ENCODE results near the gene HS6ST2. TPM values are rescaled to one million over a fixed set of nuclear protein-coding genes. Genes with fewer than 3 reads are reported as not detected.

HS6ST2 gene
- polyA plus RNA-seq, 4 donors, result 25.5 to 28.7 (median 27.6) TPM

- no peak for DNase-seq (ENCODE audit: low read depth in 4 of 4, low spot score in 3 of 4)
Measured at GRCh38 chrX:132634521-132634920, 323.9 kb downstream of the HS6ST2 start.

GRCh38 chrX:132631579-132632232 is 326.7 kb downstream of the HS6ST2 start:
- DNase-seq (ENCODE audit: low read depth in 4 of 4, low spot score in 3 of 4), result peak in 1 of 4 donors; percentile 14

GRCh38 chrX:132624466-132624865 is 334.0 kb downstream of the HS6ST2 start:
- DNase-seq (ENCODE audit: low read depth in 4 of 4, low spot score in 3 of 4), result no peak

GRCh38 chrX:132623942-132624341 is 334.5 kb downstream of the HS6ST2 start:
- DNase-seq (ENCODE audit: low read depth in 4 of 4, low spot score in 3 of 4), result no peak

- DNase-seq (ENCODE audit: low read depth in 4 of 4, low spot score in 3 of 4), result no peak
Measured at GRCh38 chrX:132623300-132623699, 335.1 kb downstream of the HS6ST2 start.

GRCh38 chrX:132622130-132622529 is 336.3 kb downstream of the HS6ST2 start:
- DNase-seq (ENCODE audit: low read depth in 4 of 4, low spot score in 3 of 4), result no peak

GRCh38 chrX:132618810-132619209 is 339.6 kb downstream of the HS6ST2 start:
- DNase-seq (ENCODE audit: low read depth in 4 of 4, low spot score in 3 of 4), result no peak

- DNase-seq (ENCODE audit: low read depth in 4 of 4, low spot score in 3 of 4), result peak in 2 of 4 donors; percentile 17 to 24
Measured at GRCh38 chrX:132615391-132616131, 342.9 kb downstream of the HS6ST2 start.

- DNase-seq (ENCODE audit: low read depth in 4 of 4, low spot score in 3 of 4), result no peak
Measured at GRCh38 chrX:132614297-132614696, 344.1 kb downstream of the HS6ST2 start.

- DNase-seq (ENCODE audit: low read depth in 4 of 4, low spot score in 3 of 4), result no peak
Measured at GRCh38 chrX:132613801-132614200, 344.6 kb downstream of the HS6ST2 start.

- peak in 1 of 4 donors; percentile 12 for DNase-seq (ENCODE audit: low read depth in 4 of 4, low spot score in 3 of 4)
Measured at GRCh38 chrX:132612821-132613564, 345.4 kb downstream of the HS6ST2 start.

- DNase-seq (ENCODE audit: low read depth in 4 of 4, low spot score in 3 of 4), result no peak
Measured at GRCh38 chrX:132610536-132610935, 347.9 kb downstream of the HS6ST2 start.

- no peak for DNase-seq (ENCODE audit: low read depth in 4 of 4, low spot score in 3 of 4)
Measured at GRCh38 chrX:132609362-132609848, 349.0 kb downstream of the HS6ST2 start.

- no peak for DNase-seq (ENCODE audit: low read depth in 4 of 4, low spot score in 3 of 4)
Measured at GRCh38 chrX:132603700-132604286, 354.6 kb downstream of the HS6ST2 start.

- no peak for DNase-seq (ENCODE audit: low read depth in 4 of 4, low spot score in 3 of 4)
Measured at GRCh38 chrX:132602701-132603100, 355.7 kb downstream of the HS6ST2 start.

GRCh38 chrX:132594999-132595398 is 363.4 kb downstream of the HS6ST2 start:
- DNase-seq (ENCODE audit: low read depth in 4 of 4, low spot score in 3 of 4), result no peak

GRCh38 chrX:132594129-132594528 is 364.3 kb downstream of the HS6ST2 start:
- DNase-seq (ENCODE audit: low read depth in 4 of 4, low spot score in 3 of 4), result no peak

- no peak for DNase-seq (ENCODE audit: low read depth in 4 of 4, low spot score in 3 of 4)
Measured at GRCh38 chrX:132592880-132593279, 365.5 kb downstream of the HS6ST2 start.

- no peak for DNase-seq (ENCODE audit: low read depth in 4 of 4, low spot score in 3 of 4)
Measured at GRCh38 chrX:132591719-132592275, 366.6 kb downstream of the HS6ST2 start.

GRCh38 chrX:132590350-132591026 is 367.9 kb downstream of the HS6ST2 start:
- DNase-seq (ENCODE audit: low read depth in 4 of 4, low spot score in 3 of 4), result no peak

Measured in right renal pelvis (tissue), 4 donors.